IPS-20b (cell line): Measurements from ENCODE around the gene UNK.

Source experiments
- H3K27ac ChIP-seq: one replicate; pipeline ENCODE4 v1.5.1; 2013; ENCODE audit warnings: low read length
- H3K27me3 ChIP-seq: 2 replicates; pipeline ENCODE4 v1.6.1; 2013; ENCODE audit warnings: mild to moderate bottlenecking, low read length, inconsistent platforms; ENCODE audit not compliant: insufficient read depth
- H3K36me3 ChIP-seq: 2 replicates; pipeline ENCODE4 v1.6.1; 2013; ENCODE audit warnings: low read depth, mild to moderate bottlenecking, inconsistent platforms, low read length, moderate library complexity; ENCODE audit not compliant: insufficient read depth
- H3K4me1 ChIP-seq: 2 replicates; pipeline ENCODE4 v1.6.1; 2013; ENCODE audit warnings: mild to moderate bottlenecking, control low read depth, inconsistent platforms, low read length, moderate library complexity; ENCODE audit not compliant: insufficient read depth
- H3K4me3 ChIP-seq: 2 replicates; pipeline ENCODE4 v1.5.1; 2013; ENCODE audit warnings: mild to moderate bottlenecking, low read length, inconsistent platforms
- H3K9ac ChIP-seq: 2 replicates; pipeline ENCODE4 v1.6.1; 2013; ENCODE audit warnings: low read depth, mild to moderate bottlenecking, inconsistent platforms, low read length, moderate library complexity
- H3K9me3 ChIP-seq: 2 replicates; pipeline ENCODE4 v1.6.1; 2013; ENCODE audit warnings: mild to moderate bottlenecking, low read depth, low read length, inconsistent platforms; ENCODE audit not compliant: insufficient read depth

The UNK gene

DNA sequence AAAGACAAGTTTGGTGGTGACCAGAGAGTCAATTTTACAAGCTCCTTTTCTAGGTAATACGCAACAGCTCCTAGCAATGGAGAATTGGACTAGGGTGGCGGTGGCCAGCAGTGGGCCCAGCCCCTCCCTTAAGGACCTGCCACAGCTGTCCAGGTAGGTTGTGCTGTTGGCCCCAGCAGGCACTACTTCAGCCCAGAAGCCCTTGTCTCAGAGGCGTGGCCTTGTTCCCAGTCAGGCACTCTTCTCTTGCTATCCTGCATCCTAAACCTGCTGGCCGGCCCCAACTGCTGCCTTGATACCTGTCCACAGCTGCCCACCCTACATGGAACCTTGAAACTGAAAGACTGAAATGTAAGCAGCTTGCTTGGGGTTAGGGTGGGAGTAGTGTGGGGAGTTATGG is 18.6 kb upstream of the UNK start:
- no peak overlapping the region for H3K27ac ChIP-seq
- no peaks in the 10 kb centered on the region for H3K36me3 ChIP-seq
- H3K9me3 ChIP-seq, result no peaks in the 10 kb centered on the region
- H3K4me1 ChIP-seq, result peaks cover 6% of the 10 kb centered on the region; the same call in 1 of the 2 replicates
- no peak overlapping the region for H3K4me3 ChIP-seq
- H3K27me3 ChIP-seq, result peaks cover 5% of the 10 kb centered on the region; the same call in 1 of the 2 replicates
- no peak overlapping the region for H3K9ac ChIP-seq

- Histone ChIP-seq H3K4me3 (no peak overlapping the region), H3K27ac (no peak overlapping the region), H3K36me3 (no peaks in the 10 kb centered on the region), H3K9me3 (no peaks in the 10 kb centered on the region), H3K27me3 (peaks cover 5% of the 10 kb centered on the region; the same call in 1 of the 2 replicates), H3K4me1 (peaks cover 6% of the 10 kb centered on the region; the same call in 1 of the 2 replicates), H3K9ac (no peak overlapping the region)
These were observed 16.7 kb upstream of the UNK start for GRCh38 chr17:75767881-75768280.

GRCh38 chr17:75769536-75769935 is 15.1 kb upstream of the UNK start:
- no peaks in the 10 kb centered on the region for H3K4me1 ChIP-seq
- no peak overlapping the region for H3K9ac ChIP-seq
- no peak overlapping the region for H3K27ac ChIP-seq
- no peaks in the 10 kb centered on the region for H3K36me3 ChIP-seq
- no peaks in the 10 kb centered on the region for H3K9me3 ChIP-seq
- no peak overlapping the region for H3K4me3 ChIP-seq
- H3K27me3 ChIP-seq, result no peaks in the 10 kb centered on the region

DNA sequence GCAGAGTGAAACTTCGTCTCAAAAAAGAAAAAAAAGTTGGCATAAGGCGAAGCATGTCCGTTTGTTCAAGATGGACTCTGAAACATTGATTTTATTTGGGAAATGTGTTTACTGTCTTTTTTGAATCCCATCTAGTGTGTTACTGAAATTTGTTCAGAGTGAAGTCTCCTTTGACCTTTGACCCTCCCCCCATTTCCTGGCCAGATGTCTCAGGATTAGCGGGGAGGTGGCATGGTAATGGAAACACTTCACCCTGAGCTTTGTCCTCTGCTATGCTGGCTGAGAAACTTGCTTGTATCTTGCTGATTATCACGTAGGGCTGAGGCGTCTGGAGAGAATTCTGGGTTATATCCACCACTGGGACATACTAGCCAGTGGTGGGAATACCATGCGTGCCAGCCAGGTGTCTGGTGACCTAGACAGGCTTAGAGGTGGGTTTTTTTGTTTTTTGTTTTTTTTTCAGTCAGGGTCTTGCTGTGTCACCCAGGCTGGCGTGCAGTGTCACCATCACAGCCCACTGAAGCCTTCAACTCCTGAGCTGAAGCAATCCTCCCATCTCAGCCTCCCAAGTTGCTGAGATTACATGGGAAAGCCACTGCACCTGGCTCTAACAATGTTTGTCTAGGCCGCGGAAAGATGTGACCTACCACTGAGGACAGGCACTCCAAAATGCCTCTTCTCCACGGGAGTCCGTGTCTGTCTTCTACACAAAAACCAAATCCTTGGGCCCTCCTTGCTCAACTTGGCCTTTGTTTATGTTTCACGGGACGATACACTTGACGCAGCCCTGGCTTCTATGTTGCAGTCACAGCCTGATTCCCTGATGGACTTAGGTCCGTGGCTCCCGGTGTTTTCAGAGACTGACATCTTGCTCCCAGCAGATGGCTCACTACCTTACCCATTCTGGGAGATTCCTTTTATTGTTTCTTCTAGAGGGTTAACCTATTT is 13.0 kb upstream of the UNK start:
- Histone ChIP-seq H3K4me1 (no peaks in the 10 kb centered on the region), H3K27ac (no peak overlapping the region), H3K36me3 (peaks cover 6% of the 10 kb centered on the region), H3K9me3 (no peaks in the 10 kb centered on the region), H3K9ac (no peak overlapping the region), H3K27me3 (no peaks in the 10 kb centered on the region), H3K4me3 (no peak overlapping the region)

GRCh38 chr17:75773121-75773807 is 11.3 kb upstream of the UNK start:
- H3K36me3 ChIP-seq, result peaks cover 23% of the 10 kb centered on the region
- H3K4me1 ChIP-seq, result no peaks in the 10 kb centered on the region
- no peaks in the 10 kb centered on the region for H3K27me3 ChIP-seq
- H3K27ac ChIP-seq, result no peak overlapping the region
- no peak overlapping the region for H3K4me3 ChIP-seq
- H3K9me3 ChIP-seq, result no peaks in the 10 kb centered on the region
- no peak overlapping the region for H3K9ac ChIP-seq

DNA sequence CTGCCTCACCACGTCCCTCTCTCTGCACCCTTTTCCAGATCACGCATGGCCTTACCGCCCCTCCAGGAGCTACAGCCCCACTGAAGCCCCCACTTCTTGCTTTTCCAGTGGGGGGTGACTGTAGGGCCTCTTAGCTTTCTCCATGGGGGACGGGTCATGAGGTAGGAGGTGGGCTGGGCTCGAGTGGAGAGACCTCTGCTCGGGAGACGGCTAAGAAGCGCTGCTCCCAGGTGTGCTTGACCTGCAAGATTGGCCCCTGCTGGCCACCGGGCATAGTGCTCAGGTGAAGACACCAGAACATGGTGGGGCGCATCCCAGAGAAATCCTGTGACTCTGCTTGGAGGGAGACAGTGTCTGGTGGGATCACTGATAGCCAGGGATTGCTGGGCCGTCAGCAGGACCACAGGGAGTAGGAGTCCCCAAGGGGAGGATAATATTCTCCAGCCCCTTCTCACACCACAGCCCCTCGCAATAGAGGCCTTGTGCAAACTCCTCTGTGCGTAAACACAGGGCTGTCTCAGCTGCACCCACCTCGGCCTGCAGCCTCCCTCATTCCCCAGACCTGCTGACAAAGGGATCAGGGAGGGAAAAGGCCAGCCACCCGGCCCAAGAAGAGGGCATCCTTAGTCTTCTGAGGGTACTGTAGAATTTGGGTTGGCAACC is 10.7 kb upstream of the UNK start:
- no peaks in the 10 kb centered on the region for H3K9me3 ChIP-seq
- no peak overlapping the region for H3K4me3 ChIP-seq
- H3K9ac ChIP-seq, result no peak overlapping the region
- H3K27ac ChIP-seq, result no peak overlapping the region
- no peaks in the 10 kb centered on the region for H3K27me3 ChIP-seq
- no peaks in the 10 kb centered on the region for H3K4me1 ChIP-seq
- H3K36me3 ChIP-seq, result peaks cover 28% of the 10 kb centered on the region

- Histone ChIP-seq H3K4me1 (no peaks in the 10 kb centered on the region), H3K27me3 (no peaks in the 10 kb centered on the region), H3K9me3 (no peaks in the 10 kb centered on the region), H3K27ac (no peak overlapping the region), H3K9ac (no peak overlapping the region), H3K36me3 (peaks cover 28% of the 10 kb centered on the region), H3K4me3 (no peak overlapping the region)
These were observed 10.1 kb upstream of the UNK start for GRCh38 chr17:75774471-75774990.

GRCh38 chr17:75774991-75775668 is 9.5 kb upstream of the UNK start:
- Histone ChIP-seq H3K27ac (no peak overlapping the region), H3K36me3 (peaks cover 28% of the 10 kb centered on the region), H3K4me1 (no peaks in the 10 kb centered on the region), H3K4me3 (no peak overlapping the region), H3K27me3 (no peaks in the 10 kb centered on the region), H3K9me3 (no peaks in the 10 kb centered on the region), H3K9ac (no peak overlapping the region)

- Histone ChIP-seq H3K4me3 (peak overlapping the region; percentile 96), H3K27me3 (no peaks in the 10 kb centered on the region), H3K9me3 (no peaks in the 10 kb centered on the region), H3K4me1 (no peaks in the 10 kb centered on the region), H3K36me3 (peaks cover 28% of the 10 kb centered on the region), H3K9ac (no peak overlapping the region), H3K27ac (no peak overlapping the region)
These were observed 8.0 kb upstream of the UNK start for GRCh38 chr17:75776386-75777295.

DNA sequence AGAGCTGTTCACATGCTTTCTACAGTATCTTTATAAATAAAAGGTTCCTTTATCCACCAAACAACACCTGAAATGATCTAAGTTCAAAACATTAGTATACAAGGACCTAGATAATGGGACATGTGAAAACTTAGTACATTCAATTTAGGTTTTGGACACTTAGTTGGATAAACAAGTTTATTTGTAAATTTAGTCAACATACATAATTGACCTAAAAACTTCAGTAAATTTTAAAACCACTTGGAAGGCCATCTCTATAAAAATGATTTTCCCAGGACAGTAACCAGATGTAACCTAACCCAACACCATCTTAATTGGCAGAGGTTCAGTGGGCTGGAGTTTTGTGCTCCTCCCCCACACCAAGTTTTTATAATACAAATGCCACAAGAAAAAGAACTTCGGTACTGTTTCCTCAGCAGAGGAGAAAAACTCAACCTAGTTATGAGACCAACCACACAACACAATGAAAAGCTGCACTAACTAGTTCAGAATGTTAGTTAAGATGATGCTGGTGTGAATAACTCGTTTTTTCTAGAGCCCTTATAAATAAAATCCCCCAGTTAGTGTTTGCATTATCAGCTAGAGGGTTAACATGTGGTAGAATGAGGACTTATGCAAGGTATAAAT is 7.2 kb upstream of the UNK start:
- H3K4me1 ChIP-seq, result no peaks in the 10 kb centered on the region
- no peaks in the 10 kb centered on the region for H3K27me3 ChIP-seq
- no peak overlapping the region for H3K27ac ChIP-seq
- no peak overlapping the region for H3K9ac ChIP-seq
- peak overlapping the region; percentile 96 for H3K4me3 ChIP-seq
- peaks cover 28% of the 10 kb centered on the region for H3K36me3 ChIP-seq
- no peaks in the 10 kb centered on the region for H3K9me3 ChIP-seq
